Central memory CD8-positive, alpha-beta T cell (primary cell): ENCODE measurements around the gene R3HDM1.
A peak's percentile ranks its signal among the peaks of the same experiment; 100 is the strongest.
"Not testable (repeated sequence)": the region's sequence is repeated elsewhere in the genome, so short reads cannot be mapped to it uniquely, and the experiment has no call there.

ENCODE experiments used
- ATAC-seq: fragments of 150-1000 bp; cut with Tn5 transposase; replicated peaks from 2 replicates; pipeline ENCODE4 v1.10.0; 2022; ENCODE audit warnings: mild to moderate bottlenecking, moderate FRiP score, moderate number of reproducible peaks; ENCODE audit not compliant: poor library complexity, severe bottlenecking; ENCODE audit errors: extremely low read depth
- DNase-seq, 2 donors: peaks; one replicate each; pipeline ENCODE4 v3.0.0; 2021; ENCODE audit warnings: low spot score in 2 of 2
- H3K27ac Mint-ChIP-seq: one replicate; pipeline ENCODE4 v1.8.0; 2022; ENCODE audit warnings: low read depth, mild to moderate bottlenecking, moderate library complexity, mixed read lengths
- H3K27me3 Mint-ChIP-seq: one replicate; pipeline ENCODE4 v1.8.0; 2022; ENCODE audit warnings: mixed read lengths
- H3K36me3 Mint-ChIP-seq: one replicate; pipeline ENCODE4 v1.8.0; 2022; ENCODE audit warnings: mild to moderate bottlenecking, moderate library complexity, mixed read lengths; ENCODE audit not compliant: insufficient read depth
- H3K4me1 Mint-ChIP-seq: one replicate; pipeline ENCODE4 v1.8.0; 2022; ENCODE audit warnings: mixed read lengths
- H3K4me3 Mint-ChIP-seq: one replicate; pipeline ENCODE4 v1.8.0; 2022; ENCODE audit warnings: mild to moderate bottlenecking, moderate library complexity, mixed read lengths
- H3K9me3 Mint-ChIP-seq: one replicate; pipeline ENCODE4 v1.8.0; 2022; ENCODE audit warnings: mixed read lengths

R3HDM1 gene

DNA sequence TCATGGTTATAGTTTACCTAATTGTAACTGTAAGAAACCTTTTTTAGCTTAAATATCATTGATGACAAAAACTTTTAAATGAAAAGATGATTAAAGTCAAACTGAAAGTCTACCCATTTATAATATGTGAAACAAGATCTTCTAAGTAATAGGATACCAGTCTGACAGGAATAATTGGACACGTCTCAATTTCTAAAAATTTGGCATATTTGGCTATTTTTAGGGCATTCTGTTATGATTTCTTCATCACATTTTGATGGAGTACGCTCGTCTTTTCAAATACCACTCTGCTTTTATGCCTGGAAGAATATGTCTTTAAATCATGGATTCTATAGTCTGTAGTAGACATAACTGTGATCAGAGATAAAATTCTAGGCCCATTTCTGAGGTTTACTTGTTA is 1.3 kb downstream of the R3HDM1 start:
- no peaks in the 10 kb centered on the region for H3K27me3 Mint-ChIP-seq
- H3K9me3 Mint-ChIP-seq = no peaks in the 10 kb centered on the region
- ATAC-seq (no peak), DNase-seq (no peak)
- peak overlapping the region; percentile 35 for H3K27ac Mint-ChIP-seq
- H3K36me3 Mint-ChIP-seq = no peaks in the 10 kb centered on the region
- H3K4me1 Mint-ChIP-seq = peaks cover 6% of the 10 kb centered on the region
- H3K4me3 Mint-ChIP-seq = no peak overlapping the region

- H3K4me1 Mint-ChIP-seq, DNase-seq, H3K36me3 Mint-ChIP-seq, ATAC-seq, H3K9me3 Mint-ChIP-seq, H3K4me3 Mint-ChIP-seq, H3K27me3 Mint-ChIP-seq, H3K27ac Mint-ChIP-seq: not testable (repeated sequence)
Measured at GRCh38 chr2:135533545-135533944, 2.3 kb downstream of the R3HDM1 start.

GRCh38 chr2:135546436-135546835 is 15.2 kb downstream of the R3HDM1 start:
- peaks cover 12% of the 10 kb centered on the region for H3K4me1 Mint-ChIP-seq
- H3K36me3 Mint-ChIP-seq = peaks cover 2% of the 10 kb centered on the region
- DNase-seq = no peak
- H3K4me3 Mint-ChIP-seq = no peak overlapping the region
- H3K9me3 Mint-ChIP-seq = no peaks in the 10 kb centered on the region
- no peak overlapping the region for H3K27ac Mint-ChIP-seq
- no peak for ATAC-seq
- H3K27me3 Mint-ChIP-seq = no peaks in the 10 kb centered on the region

GRCh38 chr2:135547311-135547710 is 16.0 kb downstream of the R3HDM1 start:
- H3K27ac Mint-ChIP-seq = no peak overlapping the region
- no peaks in the 10 kb centered on the region for H3K27me3 Mint-ChIP-seq
- no peak for ATAC-seq
- no peaks in the 10 kb centered on the region for H3K9me3 Mint-ChIP-seq
- peaks cover 12% of the 10 kb centered on the region for H3K4me1 Mint-ChIP-seq
- no peak for DNase-seq
- H3K36me3 Mint-ChIP-seq = peaks cover 2% of the 10 kb centered on the region
- no peak overlapping the region for H3K4me3 Mint-ChIP-seq

DNA sequence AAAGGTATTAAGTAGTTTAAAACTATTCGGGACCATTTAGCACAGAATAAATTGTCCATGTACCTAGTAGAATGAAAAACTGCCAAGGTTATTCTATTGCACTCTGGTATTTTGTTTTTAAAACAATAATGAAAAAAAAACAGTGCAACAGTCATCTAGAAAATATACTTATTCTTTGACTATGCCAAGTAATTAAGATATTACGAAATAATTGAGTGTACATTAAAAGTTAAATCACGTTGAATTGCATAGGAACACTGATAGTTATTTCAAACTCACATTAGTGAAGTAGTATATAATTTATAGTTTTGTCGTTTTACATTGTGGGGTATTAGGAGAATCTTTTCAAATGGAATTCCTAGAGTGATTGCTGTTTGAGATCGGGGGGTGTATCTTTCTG is 20.1 kb downstream of the R3HDM1 start:
- DNase-seq (no peak), ATAC-seq (no peak)
- peaks cover 2% of the 10 kb centered on the region for H3K36me3 Mint-ChIP-seq
- no peaks in the 10 kb centered on the region for H3K9me3 Mint-ChIP-seq
- H3K4me1 Mint-ChIP-seq = peaks cover 4% of the 10 kb centered on the region
- H3K27me3 Mint-ChIP-seq = no peaks in the 10 kb centered on the region
- H3K4me3 Mint-ChIP-seq = no peak overlapping the region
- no peak overlapping the region for H3K27ac Mint-ChIP-seq

GRCh38 chr2:135552887-135553286 is 21.6 kb downstream of the R3HDM1 start:
- no peak overlapping the region for H3K27ac Mint-ChIP-seq
- H3K4me1 Mint-ChIP-seq = peaks cover 6% of the 10 kb centered on the region
- DNase-seq (no peak), ATAC-seq (no peak)
- no peaks in the 10 kb centered on the region for H3K27me3 Mint-ChIP-seq
- H3K36me3 Mint-ChIP-seq = no peaks in the 10 kb centered on the region
- H3K4me3 Mint-ChIP-seq = no peak overlapping the region
- H3K9me3 Mint-ChIP-seq = no peaks in the 10 kb centered on the region

- Mint-ChIP-seq H3K4me3 (no peak overlapping the region), H3K4me1 (peaks cover 6% of the 10 kb centered on the region), H3K27ac (no peak overlapping the region), H3K9me3 (no peaks in the 10 kb centered on the region), H3K36me3 (peaks cover 2% of the 10 kb centered on the region), H3K27me3 (no peaks in the 10 kb centered on the region)
- DNase-seq (no peak), ATAC-seq (no peak)
Measured at GRCh38 chr2:135555311-135555710, 24.0 kb downstream of the R3HDM1 start.

GRCh38 chr2:135557530-135557929 is 26.2 kb downstream of the R3HDM1 start:
- DNase-seq (no peak), ATAC-seq (no peak)
- H3K4me1 Mint-ChIP-seq = peaks cover 6% of the 10 kb centered on the region
- H3K27ac Mint-ChIP-seq = no peak overlapping the region
- H3K27me3 Mint-ChIP-seq = no peaks in the 10 kb centered on the region
- peaks cover 2% of the 10 kb centered on the region for H3K36me3 Mint-ChIP-seq
- H3K9me3 Mint-ChIP-seq = no peaks in the 10 kb centered on the region
- H3K4me3 Mint-ChIP-seq = no peak overlapping the region

DNA sequence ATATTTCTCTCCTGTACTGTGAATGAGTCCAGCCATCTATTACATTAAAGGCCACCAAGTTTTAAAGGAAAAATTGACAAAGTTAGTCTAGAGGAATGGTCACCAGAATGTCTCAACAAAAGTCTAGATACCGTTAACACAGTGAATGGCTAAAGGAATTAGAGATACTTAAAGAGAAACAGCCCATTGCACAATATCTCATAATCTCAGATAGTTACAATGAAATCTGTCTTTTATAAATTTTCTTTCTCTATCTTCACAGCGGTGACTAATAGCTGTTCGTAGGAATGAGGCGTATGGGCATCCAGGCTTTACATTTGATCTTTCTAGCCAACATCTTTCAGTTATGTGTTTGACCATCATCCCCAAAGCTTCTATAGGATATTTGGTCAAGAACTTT is 30.6 kb downstream of the R3HDM1 start:
- Mint-ChIP-seq H3K27me3 (no peaks in the 10 kb centered on the region), H3K9me3 (no peaks in the 10 kb centered on the region), H3K4me1 (peaks cover 13% of the 10 kb centered on the region), H3K36me3 (peaks cover 2% of the 10 kb centered on the region), H3K27ac (no peak overlapping the region), H3K4me3 (no peak overlapping the region)
- ATAC-seq (no peak), DNase-seq (no peak)

DNA sequence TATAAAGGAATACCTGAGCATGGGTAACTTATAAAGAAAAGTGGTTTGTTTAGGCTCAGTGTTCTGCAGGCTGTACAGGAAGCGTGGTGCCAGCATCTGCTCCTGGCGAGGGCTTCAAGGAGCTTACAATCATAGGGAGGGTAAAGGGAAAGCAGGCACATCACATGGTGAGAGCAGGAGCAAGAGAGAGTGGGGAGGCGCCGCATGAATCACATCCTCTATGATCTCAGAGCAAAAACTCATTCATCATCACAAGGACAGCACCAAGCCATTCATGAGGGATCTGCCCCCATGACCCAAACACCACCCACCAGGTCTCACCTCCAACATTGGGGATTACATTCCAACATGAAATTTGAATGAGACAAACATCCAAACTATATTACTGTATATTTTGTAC is 32.5 kb downstream of the R3HDM1 start:
- ATAC-seq (no peak), DNase-seq (no peak)
- Mint-ChIP-seq H3K9me3 (no peaks in the 10 kb centered on the region), H3K27me3 (no peaks in the 10 kb centered on the region), H3K27ac (peak overlapping the region; percentile 8), H3K4me1 (peaks cover 7% of the 10 kb centered on the region), H3K4me3 (no peak overlapping the region), H3K36me3 (peaks cover 4% of the 10 kb centered on the region)

GRCh38 chr2:135570884-135571283 is 39.6 kb downstream of the R3HDM1 start:
- Mint-ChIP-seq H3K9me3 (no peaks in the 10 kb centered on the region), H3K27me3 (no peaks in the 10 kb centered on the region), H3K4me1 (no peaks in the 10 kb centered on the region), H3K4me3 (no peak overlapping the region), H3K27ac (no peak overlapping the region), H3K36me3 (peaks cover 12% of the 10 kb centered on the region)
- DNase-seq = no peak
- no peak for ATAC-seq

- no peak overlapping the region for H3K4me3 Mint-ChIP-seq
- H3K4me1 Mint-ChIP-seq = no peaks in the 10 kb centered on the region
- no peaks in the 10 kb centered on the region for H3K9me3 Mint-ChIP-seq
- ATAC-seq (no peak), DNase-seq (no peak)
- peaks cover 9% of the 10 kb centered on the region for H3K36me3 Mint-ChIP-seq
- H3K27ac Mint-ChIP-seq = no peak overlapping the region
- no peaks in the 10 kb centered on the region for H3K27me3 Mint-ChIP-seq
Measured at GRCh38 chr2:135573620-135574019, 42.3 kb downstream of the R3HDM1 start.

GRCh38 chr2:135581282-135581681 is 50.0 kb downstream of the R3HDM1 start:
- Mint-ChIP-seq H3K4me1 (peaks cover 14% of the 10 kb centered on the region), H3K27ac (no peak overlapping the region), H3K9me3 (no peaks in the 10 kb centered on the region), H3K27me3 (no peaks in the 10 kb centered on the region), H3K36me3 (no peaks in the 10 kb centered on the region), H3K4me3 (no peak overlapping the region)
- DNase-seq = no peak
- ATAC-seq = no peak

DNA sequence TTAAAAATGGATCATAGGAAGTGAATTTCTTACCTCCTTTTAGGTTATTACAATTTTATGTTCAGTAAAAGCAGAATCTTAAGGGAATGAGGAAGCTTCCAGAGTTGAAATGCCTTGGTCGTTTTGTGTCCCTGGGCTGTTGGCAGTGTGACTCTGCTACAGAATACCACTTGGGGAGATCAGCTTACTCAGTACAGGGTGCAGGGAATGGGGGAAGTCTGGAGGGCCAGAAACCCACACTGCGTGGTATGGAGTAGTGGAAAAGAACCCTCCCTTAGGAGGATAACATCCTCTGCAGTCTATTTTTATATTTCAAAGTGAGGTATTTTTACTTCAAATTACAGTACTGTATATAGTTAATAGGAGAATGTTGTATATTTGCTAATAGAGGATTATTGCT is 51.1 kb downstream of the R3HDM1 start:
- no peaks in the 10 kb centered on the region for H3K27me3 Mint-ChIP-seq
- ATAC-seq (no peak), DNase-seq (no peak)
- no peaks in the 10 kb centered on the region for H3K36me3 Mint-ChIP-seq
- no peak overlapping the region for H3K4me3 Mint-ChIP-seq
- H3K27ac Mint-ChIP-seq = no peak overlapping the region
- H3K4me1 Mint-ChIP-seq = peaks cover 14% of the 10 kb centered on the region
- no peaks in the 10 kb centered on the region for H3K9me3 Mint-ChIP-seq
